AG04450 (cell line): ENCODE measurements around the gene RTTN. TPM values are rescaled to one million over a fixed set of nuclear protein-coding genes. Genes with fewer than 3 reads are reported as not detected.
"Not testable (repeated sequence)": the region's sequence is repeated elsewhere in the genome, so short reads cannot be mapped to it uniquely, and the experiment has no call there.

Source experiments
- CTCF ChIA-PET: fragments of 300-600, 350-600 bp; formaldehyde crosslinking; extraction: SDS; loops from one replicate; lab custom pipeline; 2022; ENCODE audit warnings: antibody characterized with exemption, inconsistent platforms; lab: Charles Lee
- POLR2A ChIA-PET: fragments of 350-600 bp; formaldehyde crosslinking; extraction: SDS; loops from one replicate; lab custom pipeline; 2021; ENCODE audit warnings: antibody characterized with exemption, inconsistent platforms; lab: Yijun Ruan, JAX
- DNase-seq: peaks from one replicate; pipeline ENCODE4 v3.0.0-alpha.2; 2011; ENCODE audit warnings: low read depth, low spot score
- H3K27ac ChIP-seq: one replicate; pipeline ENCODE4 v1.5.1; 2012; ENCODE audit warnings: low read depth, low read length, control low read depth
- H3K27me3 ChIP-seq: one replicate; pipeline ENCODE4 v1.6.0; 2012; ENCODE audit warnings: low read length; ENCODE audit not compliant: control insufficient read depth, insufficient read depth
- H3K4me3 ChIP-seq: 2 replicates; pipeline ENCODE4 v1.5.1; 2011; ENCODE audit warnings: mild to moderate bottlenecking, low read depth, low read length, control low read depth
- H3K9me3 ChIP-seq: 2 replicates; pipeline ENCODE4 v1.5.1; 2012; ENCODE audit warnings: low read length; ENCODE audit not compliant: control insufficient read depth, insufficient read depth
- CTCF ChIP-seq: IDR thresholded peaks from 2 replicates; pipeline ENCODE4 v1.5.1; 2011; ENCODE audit warnings: low read depth, low read length, control low read depth, inconsistent platforms
- polyA plus RNA-seq: library from polyadenylated mRNA; depleted of rRNA; stranded (reverse); fragments of >200 nt; gene quantifications from 2 replicates; pipeline ENCODE4 v1.2.3, GENCODE V29; 2011

Gene RTTN
- polyA plus RNA-seq, 1 experiment: 4.6 TPM

- no peak for DNase-seq
- no peaks in the 10 kb centered on the region for H3K27me3 ChIP-seq
- ChIA-PET POLR2A (no interaction called here), CTCF (no interaction called here)
- TF ChIP-seq CTCF: no peak
- H3K27ac ChIP-seq: no peak overlapping the region
- H3K9me3 ChIP-seq: peaks cover 10% of the 10 kb centered on the region; the same call in 1 of the 2 replicates
- no peak overlapping the region for H3K4me3 ChIP-seq
Observed at GRCh38 chr18:69978732-69979715, 226.5 kb downstream of the RTTN start.

- DNase-seq, H3K27me3 ChIP-seq, H3K9me3 ChIP-seq, POLR2A ChIA-PET, CTCF ChIA-PET, H3K27ac ChIP-seq, H3K4me3 ChIP-seq: not testable (repeated sequence)
Observed at GRCh38 chr18:69975294-69975693, 230.2 kb downstream of the RTTN start.

- no peak for TF ChIP-seq CTCF
- H3K27ac ChIP-seq: no peak overlapping the region
- ChIA-PET CTCF (no interaction called here), POLR2A (no interaction called here)
- DNase-seq: no peak
- no peaks in the 10 kb centered on the region for H3K27me3 ChIP-seq
- H3K9me3 ChIP-seq: peaks cover 10% of the 10 kb centered on the region; the same call in 1 of the 2 replicates
- no peak overlapping the region for H3K4me3 ChIP-seq
Observed at GRCh38 chr18:69974365-69974764, 231.1 kb downstream of the RTTN start.

- ChIA-PET POLR2A (no interaction called here), CTCF (no interaction called here)
- TF ChIP-seq CTCF: no peak
- DNase-seq: no peak
- Histone ChIP-seq H3K4me3 (no peak overlapping the region), H3K27ac (no peak overlapping the region), H3K9me3 (no peaks in the 10 kb centered on the region), H3K27me3 (no peaks in the 10 kb centered on the region)
Observed at GRCh38 chr18:69969491-69969890, 236.0 kb downstream of the RTTN start.

- CTCF ChIA-PET: no interaction called here
- POLR2A ChIA-PET: interaction anchor here (0.7 kb wide), 1 partner anchor 61 kb away, joined by 3 read pairs; no protein-coding TSS in a partner anchor
Observed at GRCh38 chr18:69968039-69968438, 237.4 kb downstream of the RTTN start.

More at GRCh38 chr18:69968039-69968438, 237.4 kb downstream of the RTTN start:
- Histone ChIP-seq H3K27me3 (no peaks in the 10 kb centered on the region), H3K9me3 (no peaks in the 10 kb centered on the region), H3K4me3 (no peak overlapping the region), H3K27ac (no peak overlapping the region)
- TF ChIP-seq CTCF: no peak
- DNase-seq: no peak
